ENCODE results near the gene PARD3. TPM values are rescaled to one million over a fixed set of nuclear protein-coding genes. Genes with fewer than 3 reads are reported as not detected.

PARD3 gene
- total RNA-seq, 1 experiment from 2014 or later, result 46.3 TPM

GRCh38 chr10:34760606-34761005 lies 54.5 kb downstream of the PARD3 start:
- TF ChIP-seq POLR2A (IDR thresholded peaks at IDR 0.05; ENCODE audit: borderline replicate concordance, extremely low read depth, insufficient read depth, insufficient read length) (no peak), SIN3A (IDR thresholded peaks at IDR 0.05; ENCODE audit: low read depth) (peak; percentile 53; the same call in 1 of the 2 replicates), JUND (IDR thresholded peaks at IDR 0.05) (peak; percentile 22; the same call in 1 of the 2 replicates), ZNF274 (IDR thresholded peaks at IDR 0.05; ENCODE audit: low read depth, low read length) (no peak), SRF (IDR thresholded peaks at IDR 0.05; ENCODE audit: low read depth) (no peak), FOSL1 (IDR thresholded peaks at IDR 0.05; ENCODE audit: low read depth) (0 out of 2 replicates have a peak, but pooled peaks have one; percentile 29)
- TF ChIP-seq, protein P1, sequence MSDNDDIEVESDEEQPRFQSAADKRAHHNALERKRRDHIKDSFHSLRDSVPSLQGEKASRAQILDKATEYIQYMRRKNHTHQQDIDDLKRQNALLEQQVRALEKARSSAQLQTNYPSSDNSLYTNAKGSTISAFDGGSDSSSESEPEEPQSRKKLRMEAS (IDR thresholded peaks at IDR 0.05), result peak; percentile 73
- Histone ChIP-seq H3K4me3 (replicated peaks in 1 of 2; ENCODE audit: low read depth in 1 of 2, low read length in 2 of 2) (no peak overlapping the region), H3K4me2 (ENCODE audit: low read length) (peak overlapping the region; percentile 30), H2AFZ (ENCODE audit: low read depth, low read length, poor library complexity, severe bottlenecking) (no peak overlapping the region), H3K79me2 (ENCODE audit: insufficient read depth, low read length) (peaks cover 75% of the 10 kb centered on the region), H3K36me3 (ENCODE audit: control insufficient read depth in 1 of 2, insufficient read depth in 2 of 2, low read length in 2 of 2) (no peaks in the 10 kb centered on the region), H3K4me1 (ENCODE audit: control insufficient read depth in 1 of 2, insufficient read depth in 2 of 2, low read length in 2 of 2) (peaks cover 28 to 46% of the 10 kb centered on the region in 2 experiments), H3K9me3 (ENCODE audit: control insufficient read depth in 1 of 2, insufficient read depth in 1 of 2, low read depth in 1 of 2, low read length in 2 of 2) (peaks cover 0 to 3% of the 10 kb centered on the region in 2 experiments; a peak in 1 of 4 replicates), H3K27me3 (ENCODE audit: insufficient read depth, low read length) (no peaks in the 10 kb centered on the region), H3K9ac (ENCODE audit: low read length) (no peak overlapping the region), H3K9me2 (ENCODE audit: insufficient read depth) (no peaks in the 10 kb centered on the region), H4K20me1 (ENCODE audit: insufficient read depth) (no peaks in the 10 kb centered on the region), H3K27ac (ENCODE audit: low read depth, low read length) (no peak overlapping the region)
- CTCF ChIA-PET, result no interaction called here
- intact Hi-C loops (cut with micrococcal nuclease), result no loop called here
- BruUV-seq (replicated peaks), result no TSS peak
- peak; percentile 28 for DNase-seq (ENCODE audit: low read depth, low spot score)
- POLR2A ChIA-PET, result no interaction called here
- RAD21 ChIA-PET (ENCODE audit: low non-redundant PET in 1 of 2, low total read pairs in 2 of 2, uncharacterized antibody in 2 of 2, unreplicated experiment in 2 of 2), result no interaction called here
- no peak for ATAC-seq

DNA sequence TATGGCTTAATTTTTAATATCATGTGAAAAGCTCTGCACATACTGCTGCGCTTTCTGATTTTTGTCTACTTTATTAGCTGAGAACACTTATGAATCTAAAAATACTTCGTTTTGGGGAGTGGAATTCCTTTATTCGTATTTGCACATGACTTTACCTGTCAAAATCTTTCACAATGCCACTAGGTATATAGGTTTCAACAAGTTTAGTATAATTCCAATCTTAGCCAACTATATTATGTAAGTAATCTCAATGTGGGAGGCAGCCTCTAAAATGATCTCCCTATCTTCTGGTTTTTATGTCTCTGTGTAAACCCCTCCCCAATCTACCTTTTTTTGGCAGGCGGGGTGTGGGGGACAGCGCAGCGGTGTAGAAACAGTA lies 55.3 kb downstream of the PARD3 start:
- Histone ChIP-seq H3K27ac (ENCODE audit: low read depth, low read length) (no peak overlapping the region), H3K4me1 (ENCODE audit: control insufficient read depth in 1 of 2, insufficient read depth in 2 of 2, low read length in 2 of 2) (peaks cover 28 to 47% of the 10 kb centered on the region in 2 experiments)
- CTCF ChIA-PET, result no interaction called here

More for the DNA sequence above, 55.3 kb downstream of the PARD3 start:
- intact Hi-C loops (cut with micrococcal nuclease), result no loop called here
- BruUV-seq (replicated peaks), result no TSS peak
- Histone ChIP-seq H3K79me2 (ENCODE audit: insufficient read depth, low read length) (peaks cover 76% of the 10 kb centered on the region), H3K27me3 (ENCODE audit: insufficient read depth, low read length) (no peaks in the 10 kb centered on the region), H3K9me2 (ENCODE audit: insufficient read depth) (no peaks in the 10 kb centered on the region), H3K9me3 (ENCODE audit: control insufficient read depth in 1 of 2, insufficient read depth in 1 of 2, low read depth in 1 of 2, low read length in 2 of 2) (peaks cover 0 to 3% of the 10 kb centered on the region in 2 experiments; a peak in 1 of 4 replicates), H3K9ac (ENCODE audit: low read length) (no peak overlapping the region), H3K36me3 (ENCODE audit: control insufficient read depth in 1 of 2, insufficient read depth in 2 of 2, low read length in 2 of 2) (no peaks in the 10 kb centered on the region), H4K20me1 (ENCODE audit: insufficient read depth) (no peaks in the 10 kb centered on the region), H3K4me3 (replicated peaks in 1 of 2; ENCODE audit: low read depth in 1 of 2, low read length in 2 of 2) (no peak overlapping the region), H3K4me2 (ENCODE audit: low read length) (peak overlapping the region; percentile 71), H2AFZ (ENCODE audit: low read depth, low read length, poor library complexity, severe bottlenecking) (no peak overlapping the region)
- ChIA-PET POLR2A (no interaction called here), RAD21 (ENCODE audit: low non-redundant PET in 1 of 2, low total read pairs in 2 of 2, uncharacterized antibody in 2 of 2, unreplicated experiment in 2 of 2) (no interaction called here)
- TF ChIP-seq YY1 (IDR thresholded peaks at IDR 0.05; ENCODE audit: extremely low read depth, insufficient replicate concordance, low read depth, low read length) (no peak), EZH2phosphoT487 (IDR thresholded peaks at IDR 0.05; ENCODE audit: borderline replicate concordance) (no peak), EZH2 (IDR thresholded peaks at IDR 0.05) (no peak), TCF7L2 (IDR thresholded peaks at IDR 0.05; ENCODE audit: borderline replicate concordance, extremely low read depth, insufficient read depth, insufficient read length) (no peak)
- TF ChIP-seq, protein P1 (IDR thresholded peaks at IDR 0.05), result no peak
- DNase-seq (ENCODE audit: low read depth, low spot score), result no peak
- no peak for ATAC-seq

Measured in HCT116 (cell line).